ENCODE results near the gene TRAPPC13. TPM values are rescaled to one million over a fixed set of nuclear protein-coding genes. Genes with fewer than 3 reads are reported as not detected.
A peak's percentile ranks its signal among the peaks of the same experiment; 100 is the strongest.

The TRAPPC13 gene
- total and polyA plus RNA-seq, 2 of the 4 experiments (the other 2 are of a cell fraction), result 10.1 to 17.2 TPM

DNA sequence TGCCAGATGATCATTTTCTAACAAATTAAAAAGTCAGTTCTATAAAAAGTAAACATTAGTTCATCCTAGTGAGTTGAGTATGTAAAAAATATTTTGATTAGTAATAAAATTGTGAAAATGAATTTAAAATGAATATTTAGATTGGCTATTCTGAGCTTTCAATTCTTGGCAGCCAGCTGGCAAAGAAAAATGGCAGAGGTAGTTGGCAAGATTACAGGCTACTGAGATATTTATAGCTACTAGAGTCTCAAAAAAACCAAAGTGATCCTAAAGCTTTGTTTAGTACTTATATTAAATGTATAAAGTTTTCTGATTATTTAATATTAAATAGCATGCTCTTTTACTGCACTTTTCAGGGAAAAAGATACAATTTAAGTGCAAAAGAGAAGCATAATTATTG lies 72.1 kb downstream of the TRAPPC13 start:
- ATAC-seq (ENCODE audit: low read depth) (no peak), DNase-seq (peak; percentile 24)
- no peaks in the 10 kb centered on the region for H3K27me3 ChIP-seq (ENCODE audit: control insufficient read depth, insufficient read depth, low read length)
- H2BK5ac ChIP-seq (ENCODE audit: low read depth, low read length, poor library complexity, severe bottlenecking), result no peak overlapping the region
- H2AK9ac ChIP-seq (replicated peaks; ENCODE audit: low read depth, low read length, poor library complexity), result no peak overlapping the region
- no peaks in the 10 kb centered on the region for H3K9me3 ChIP-seq (ENCODE audit: control insufficient read depth, insufficient read depth, low read length)
- in situ Hi-C loops (cut with MboI; ENCODE audit: low sequenced_read_pairs), result no loop called here
- no peak for TF ChIP-seq RCOR1 (IDR thresholded peaks at IDR 0.05; ENCODE audit: insufficient replicate concordance, low read length)
- TF ChIP-seq MXI1 (IDR thresholded peaks at IDR 0.05; ENCODE audit: borderline replicate concordance, low read depth, low read length), result no peak
- TF ChIP-seq MAZ (IDR thresholded peaks at IDR 0.05; ENCODE audit: borderline replicate concordance, low read depth, low read length), result no peak
- TF ChIP-seq POLR2A (IDR thresholded peaks at IDR 0.05; ENCODE audit: low read depth, low read length), result no peak
- TF ChIP-seq NFE2L2 (IDR thresholded peaks at IDR 0.05; ENCODE audit: low read depth, low read length), result no peak
- TF ChIP-seq SMC3 (IDR thresholded peaks at IDR 0.05; ENCODE audit: low read depth, low read length), result no peak
- no peak for TF ChIP-seq RAD21 (IDR thresholded peaks at IDR 0.05; ENCODE audit: low read length)
- no peak for TF ChIP-seq MAFK (IDR thresholded peaks at IDR 0.05; ENCODE audit: low read depth, low read length)
- TF ChIP-seq, protein P1, sequence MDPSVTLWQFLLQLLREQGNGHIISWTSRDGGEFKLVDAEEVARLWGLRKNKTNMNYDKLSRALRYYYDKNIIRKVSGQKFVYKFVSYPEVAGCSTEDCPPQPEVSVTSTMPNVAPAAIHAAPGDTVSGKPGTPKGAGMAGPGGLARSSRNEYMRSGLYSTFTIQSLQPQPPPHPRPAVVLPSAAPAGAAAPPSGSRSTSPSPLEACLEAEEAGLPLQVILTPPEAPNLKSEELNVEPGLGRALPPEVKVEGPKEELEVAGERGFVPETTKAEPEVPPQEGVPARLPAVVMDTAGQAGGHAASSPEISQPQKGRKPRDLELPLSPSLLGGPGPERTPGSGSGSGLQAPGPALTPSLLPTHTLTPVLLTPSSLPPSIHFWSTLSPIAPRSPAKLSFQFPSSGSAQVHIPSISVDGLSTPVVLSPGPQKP (IDR thresholded peaks at IDR 0.05; ENCODE audit: borderline replicate concordance, low read depth, low read length), result no peak
- TF ChIP-seq FOS (IDR thresholded peaks at IDR 0.05; ENCODE audit: low read depth, low read length), result no peak
- no peak for TF ChIP-seq RFX5 (IDR thresholded peaks at IDR 0.05; ENCODE audit: low read depth, low read length)
- TF ChIP-seq CHD1 (IDR thresholded peaks at IDR 0.05; ENCODE audit: low read depth, low read length), result no peak
- TF ChIP-seq BHLHE40 (IDR thresholded peaks at IDR 0.05; ENCODE audit: low read depth, low read length), result no peak
- H3K79me1 ChIP-seq (ENCODE audit: low read depth in 1 of 2, low read length in 2 of 2), result peaks cover 0 to 4% of the 10 kb centered on the region in 2 experiments; a peak in 3 of 4 replicates
- CTCF ChIA-PET, result no interaction called here
- H2BK20ac ChIP-seq (ENCODE audit: low read depth, low read length), result no peak overlapping the region
- H3K36me3 ChIP-seq (ENCODE audit: control insufficient read depth, insufficient read depth, low read length), result peaks cover 5% of the 10 kb centered on the region; the same call in 1 of the 2 replicates
- H4K91ac ChIP-seq (ENCODE audit: insufficient read depth, low read depth, low read length), result no peak overlapping the region
- intact Hi-C loops (cut with micrococcal nuclease), result no loop called here
- no peak overlapping the region for H3K4me2 ChIP-seq (ENCODE audit: low read depth, low read length)
- POLR2A ChIA-PET (ENCODE audit: unreplicated experiment), result interaction anchor here (0.9 kb wide), 1 partner anchor 318 kb away, joined by 5 read pairs; no protein-coding TSS in a partner anchor
- H3K18ac ChIP-seq (ENCODE audit: low read depth, low read length), result no peak overlapping the region
- no peaks in the 10 kb centered on the region for H4K20me1 ChIP-seq (ENCODE audit: insufficient read depth, low read length)
- dilution Hi-C loops (cut with HindIII; ENCODE audit: low sequenced_read_pairs, unreplicated experiment), result no loop called here
- H4K5ac ChIP-seq (ENCODE audit: low read depth, low read length), result no peak overlapping the region
- H2BK15ac ChIP-seq (ENCODE audit: low read depth, low read length), result no peak overlapping the region
- no peak overlapping the region for H3K14ac ChIP-seq (replicated peaks; ENCODE audit: low read depth, low read length)
- no peak overlapping the region for H3K4ac ChIP-seq (ENCODE audit: low read depth, low read length)
- no peak overlapping the region for H2BK120ac ChIP-seq (ENCODE audit: low read depth, low read length)
- no peak overlapping the region for H4K8ac ChIP-seq (ENCODE audit: low read depth in 2 of 2, low read length in 2 of 2)
- no peak overlapping the region for H3K9ac ChIP-seq (ENCODE audit: low read depth, low read length)
- no TSS peak for BruUV-seq (replicated peaks)
- no peak overlapping the region for H3K23ac ChIP-seq (ENCODE audit: low read depth, low read length)
- H2AFZ ChIP-seq (replicated peaks; ENCODE audit: low read length, poor library complexity), result no peak overlapping the region
- H2AK5ac ChIP-seq (ENCODE audit: low read depth, low read length), result no peak overlapping the region
- H3K56ac ChIP-seq (ENCODE audit: extremely low read depth, insufficient read depth, low read length), result no peak overlapping the region
- H3K27ac ChIP-seq (ENCODE audit: insufficient read depth, low read length), result no peak overlapping the region
- no peak overlapping the region for H3K4me3 ChIP-seq (ENCODE audit: insufficient read depth, low read depth, low read length)
- no peaks in the 10 kb centered on the region for H3K4me1 ChIP-seq (ENCODE audit: control insufficient read depth, insufficient read depth, low read length)
- H3K9me1 ChIP-seq (ENCODE audit: insufficient read depth, low read length), result peaks cover 4% of the 10 kb centered on the region
